Loucy (cell line): ENCODE measurements around the gene GSDME.

Experiments
- EZH2phosphoT487 ChIP-seq: fragments of 200-600 bp; IDR thresholded peaks from 2 replicates; pipeline ENCODE4 v1.6.1; 2018; ENCODE audit warnings: antibody characterized with exemption, mild to moderate bottlenecking, moderate library complexity, borderline replicate concordance
- TF ChIP-seq, protein P1 (sequence below): fragments of 200-600 bp; sonication (generic); conservative IDR thresholded peaks from 2 replicates; pipeline ENCODE4 v1.5.1; 2014; ENCODE audit warnings: mild to moderate bottlenecking, antibody characterized with exemption, low read length

DNA sequence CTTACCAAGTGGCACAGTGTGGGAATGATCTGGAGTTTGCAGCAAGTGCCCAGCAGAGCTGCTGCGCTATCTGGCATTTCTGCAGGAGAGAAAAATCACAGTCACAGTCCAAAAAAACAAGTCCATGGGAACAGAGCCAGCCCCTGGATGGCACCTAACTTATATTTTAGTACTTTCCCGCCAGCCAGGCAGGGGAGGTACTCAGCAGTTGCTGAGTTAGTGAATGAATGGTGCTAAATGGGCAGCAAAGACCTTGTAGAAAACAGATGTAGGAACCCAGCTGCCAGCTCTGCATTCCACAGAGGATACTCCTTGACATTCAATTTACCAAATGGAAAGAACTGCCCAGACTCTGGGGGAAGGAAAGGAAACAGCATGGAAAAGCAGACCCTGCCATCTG is 54.5 kb downstream of the GSDME start:
- TF ChIP-seq, protein P1, sequence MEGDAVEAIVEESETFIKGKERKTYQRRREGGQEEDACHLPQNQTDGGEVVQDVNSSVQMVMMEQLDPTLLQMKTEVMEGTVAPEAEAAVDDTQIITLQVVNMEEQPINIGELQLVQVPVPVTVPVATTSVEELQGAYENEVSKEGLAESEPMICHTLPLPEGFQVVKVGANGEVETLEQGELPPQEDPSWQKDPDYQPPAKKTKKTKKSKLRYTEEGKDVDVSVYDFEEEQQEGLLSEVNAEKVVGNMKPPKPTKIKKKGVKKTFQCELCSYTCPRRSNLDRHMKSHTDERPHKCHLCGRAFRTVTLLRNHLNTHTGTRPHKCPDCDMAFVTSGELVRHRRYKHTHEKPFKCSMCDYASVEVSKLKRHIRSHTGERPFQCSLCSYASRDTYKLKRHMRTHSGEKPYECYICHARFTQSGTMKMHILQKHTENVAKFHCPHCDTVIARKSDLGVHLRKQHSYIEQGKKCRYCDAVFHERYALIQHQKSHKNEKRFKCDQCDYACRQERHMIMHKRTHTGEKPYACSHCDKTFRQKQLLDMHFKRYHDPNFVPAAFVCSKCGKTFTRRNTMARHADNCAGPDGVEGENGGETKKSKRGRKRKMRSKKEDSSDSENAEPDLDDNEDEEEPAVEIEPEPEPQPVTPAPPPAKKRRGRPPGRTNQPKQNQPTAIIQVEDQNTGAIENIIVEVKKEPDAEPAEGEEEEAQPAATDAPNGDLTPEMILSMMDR, result no peak
- TF ChIP-seq EZH2phosphoT487, result no peak
